CD4-positive, alpha-beta T cell treated with Interleukin-10 for 1 hour (primary cell): ENCODE measurements around the gene PDCD1.
"Not testable (repeated sequence)": the region's sequence is repeated elsewhere in the genome, so short reads cannot be mapped to it uniquely, and the experiment has no call there.

Experiments
- DNase-seq: peaks from one replicate; pipeline ENCODE4 v3.0.0-alpha.2; 2020

PDCD1 gene

DNA sequence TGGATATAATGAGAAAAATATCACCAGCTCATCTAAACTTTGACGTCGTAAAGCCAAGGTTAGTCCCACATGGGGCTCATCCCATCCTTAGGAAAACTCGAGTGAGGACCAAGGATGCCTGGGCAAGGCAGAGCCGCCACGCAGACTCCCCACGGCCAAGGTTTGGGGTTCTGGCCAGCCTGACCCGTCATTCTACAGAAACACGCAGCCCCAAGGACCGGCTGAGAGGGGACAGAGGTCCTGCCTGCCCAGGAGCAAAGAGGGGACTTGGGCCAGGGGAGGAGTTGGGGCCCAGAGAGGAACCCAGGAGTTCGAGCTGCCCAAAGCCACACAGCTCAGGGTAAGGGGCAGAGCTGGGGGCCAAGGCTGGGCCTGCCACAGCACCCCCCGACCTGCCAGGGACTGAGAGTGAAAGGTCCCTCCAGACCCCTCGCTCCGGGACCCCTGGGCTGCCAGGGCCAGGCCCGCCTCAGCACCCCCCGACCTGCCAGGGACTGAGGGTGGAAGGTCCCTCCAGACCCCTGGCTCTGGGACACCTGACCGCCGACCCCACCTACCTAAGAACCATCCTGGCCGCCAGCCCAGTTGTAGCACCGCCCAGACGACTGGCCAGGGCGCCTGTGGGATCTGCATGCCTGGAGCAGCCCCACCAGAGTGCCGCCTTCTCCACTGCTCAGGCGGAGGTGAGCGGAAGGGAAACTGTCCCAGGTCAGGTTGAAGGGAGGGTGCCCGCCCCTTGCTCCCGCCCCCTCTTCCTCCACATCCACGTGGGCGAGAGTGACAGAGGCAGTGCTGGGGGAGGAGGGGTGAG is at the start of gene PDCD1:
TSS of gene PDCD1 (minus strand) at position 689 of the 811 bp plus-strand sequence. CDS start at position 633, 56 bp downstream.
- peak; percentile 74 for DNase-seq

DNA sequence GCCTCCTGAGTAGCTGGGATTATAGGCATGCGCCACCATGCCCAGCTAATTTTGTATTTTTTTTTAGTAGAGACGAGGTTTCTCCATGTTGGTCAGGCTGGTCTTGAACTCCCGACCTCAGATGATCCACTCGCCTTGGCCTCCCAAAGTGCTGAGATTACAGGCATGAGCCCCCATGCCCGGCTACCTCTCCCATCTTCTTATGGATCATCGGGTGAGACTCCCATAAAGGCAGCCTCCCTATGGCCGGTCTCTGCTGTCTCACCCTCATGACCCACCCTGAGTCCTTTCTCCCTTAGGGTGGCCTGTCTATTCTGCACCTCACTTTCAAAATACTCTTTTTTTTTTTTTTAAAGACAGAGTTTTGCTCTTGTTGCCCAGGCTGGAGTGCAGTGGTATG is 49.1 kb upstream of the PDCD1 start:
- DNase-seq: not testable (repeated sequence)

DNA sequence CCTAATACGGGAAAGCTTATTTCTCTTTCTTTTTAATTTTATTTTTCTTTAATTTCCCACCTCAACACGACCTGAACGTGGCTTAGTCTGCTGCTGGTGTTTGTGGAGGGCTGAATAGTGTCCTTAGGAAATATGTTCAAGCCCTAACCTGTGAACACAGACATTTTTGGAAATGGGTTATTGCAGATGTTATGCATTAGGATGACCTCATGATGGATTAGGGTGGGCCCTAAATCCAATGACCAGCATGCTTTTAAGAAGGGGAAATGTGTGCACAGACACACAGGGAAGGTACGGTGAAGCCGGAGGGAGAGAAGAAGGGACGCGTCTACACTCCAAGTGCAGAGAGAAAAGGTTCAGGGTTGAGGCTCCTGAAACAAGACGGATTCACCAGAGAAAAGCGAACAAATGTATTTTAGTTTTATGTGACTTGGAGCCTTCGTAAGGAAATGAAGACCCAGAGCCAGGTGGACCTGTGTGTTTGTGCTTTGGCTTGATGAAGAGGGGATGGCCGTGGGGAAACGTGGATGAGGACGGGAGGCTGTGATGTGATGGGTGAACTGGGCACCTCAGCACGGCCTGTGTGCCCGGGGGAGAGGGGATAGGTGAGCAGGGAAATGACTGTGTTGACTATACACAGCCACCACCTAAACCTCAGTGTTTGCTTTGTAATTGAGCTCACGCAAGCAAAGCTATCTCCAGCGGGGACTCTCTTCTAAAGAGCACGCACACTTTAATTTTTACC is 48.3 kb upstream of the PDCD1 start:
- no peak for DNase-seq

DNA sequence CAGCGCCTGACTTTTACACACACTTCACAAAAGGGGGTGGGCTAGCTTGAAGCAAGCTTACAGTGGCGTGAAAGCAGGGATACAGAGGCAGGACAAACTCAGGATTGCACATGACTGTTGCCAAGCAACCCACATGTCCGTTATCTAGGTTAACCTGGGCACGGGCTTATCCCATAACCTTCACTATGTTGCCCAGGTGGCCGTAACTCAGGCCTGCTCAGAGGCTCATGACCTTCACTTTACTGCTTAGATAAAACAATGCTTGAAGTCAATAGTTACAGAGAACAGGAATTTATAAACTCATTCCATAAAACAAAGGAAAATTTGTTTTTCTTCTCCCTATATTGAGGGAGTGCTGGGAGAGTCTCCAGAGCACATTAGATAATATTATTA is 47.7 kb upstream of the PDCD1 start:
- DNase-seq: not testable (repeated sequence)

DNA sequence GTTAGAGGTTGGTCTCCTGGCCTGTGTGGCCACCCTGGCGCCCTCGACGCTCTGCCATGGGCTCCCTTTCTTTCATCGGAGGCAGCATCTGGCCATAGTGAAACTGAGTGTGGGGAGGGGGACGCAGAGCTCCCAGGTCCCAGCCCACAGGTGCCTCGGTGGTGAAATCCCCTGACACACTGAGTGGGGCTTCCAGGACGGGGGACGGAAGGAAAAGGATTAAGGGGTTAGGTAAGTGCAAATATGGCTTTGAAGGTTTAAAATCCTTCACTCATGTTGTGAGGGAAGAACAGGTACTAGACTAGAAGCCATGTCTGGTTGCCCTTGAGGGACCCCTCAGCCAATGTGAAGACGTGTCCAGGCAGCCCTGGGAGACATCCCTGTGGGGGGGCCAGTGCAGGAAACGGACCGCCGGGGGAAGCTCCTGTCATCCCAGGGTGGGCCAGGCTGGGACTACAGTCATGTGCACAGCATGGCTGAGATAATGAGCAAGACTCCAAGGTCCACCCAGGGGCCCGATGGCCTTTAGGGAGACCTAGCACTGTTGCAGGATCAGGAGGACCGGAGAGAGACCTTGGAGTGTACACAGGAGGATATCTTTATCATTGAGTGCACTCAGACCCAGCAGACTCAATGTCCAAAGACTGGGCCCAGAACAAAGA is 47.2 kb upstream of the PDCD1 start:
- no peak for DNase-seq

DNA sequence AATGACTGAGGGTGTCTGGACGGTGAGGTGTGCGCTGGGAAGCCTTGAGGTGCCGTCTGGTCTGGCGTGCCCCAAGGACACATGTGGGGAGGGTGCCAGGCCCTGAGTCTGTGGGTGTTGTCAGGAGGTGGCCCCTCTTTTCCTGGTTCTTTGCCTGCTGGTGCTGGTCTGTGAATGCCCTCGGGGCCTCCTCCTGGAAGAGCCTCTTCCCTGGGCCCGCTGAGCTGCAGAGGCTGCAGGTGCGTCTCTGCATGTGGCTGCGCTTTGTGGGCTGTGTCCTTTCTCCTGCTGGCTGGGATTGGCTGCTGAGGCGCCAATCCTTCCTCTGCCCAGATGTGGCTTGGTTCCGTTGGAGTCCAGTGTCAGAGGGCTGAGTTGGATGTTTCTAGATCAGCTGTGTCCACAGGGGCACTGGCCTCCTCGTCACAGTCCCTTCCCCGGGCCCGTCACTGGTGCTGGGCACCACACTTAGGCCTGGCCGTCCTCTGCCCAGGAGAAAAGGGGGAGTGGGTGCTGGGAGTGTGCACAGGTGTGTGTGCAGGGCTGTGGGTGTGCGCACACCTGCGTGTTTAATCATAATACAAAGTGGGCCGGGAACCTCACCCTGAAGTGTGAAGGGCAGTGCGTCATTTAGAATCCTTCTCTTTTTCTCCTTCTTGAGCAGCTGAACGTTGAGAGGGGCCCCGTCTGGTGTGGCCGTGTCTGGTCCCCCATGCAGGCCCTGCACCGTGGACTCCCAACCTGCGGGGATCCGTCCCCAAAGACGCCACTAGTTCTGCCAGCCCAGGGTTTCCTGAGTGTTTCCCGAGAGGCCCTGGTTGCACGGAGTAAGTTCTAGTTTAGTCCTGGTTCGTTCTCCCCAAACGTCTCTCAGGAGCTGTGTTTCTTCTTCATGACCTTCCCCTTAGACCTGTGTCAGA is 46.4 kb upstream of the PDCD1 start:
- no peak for DNase-seq

DNA sequence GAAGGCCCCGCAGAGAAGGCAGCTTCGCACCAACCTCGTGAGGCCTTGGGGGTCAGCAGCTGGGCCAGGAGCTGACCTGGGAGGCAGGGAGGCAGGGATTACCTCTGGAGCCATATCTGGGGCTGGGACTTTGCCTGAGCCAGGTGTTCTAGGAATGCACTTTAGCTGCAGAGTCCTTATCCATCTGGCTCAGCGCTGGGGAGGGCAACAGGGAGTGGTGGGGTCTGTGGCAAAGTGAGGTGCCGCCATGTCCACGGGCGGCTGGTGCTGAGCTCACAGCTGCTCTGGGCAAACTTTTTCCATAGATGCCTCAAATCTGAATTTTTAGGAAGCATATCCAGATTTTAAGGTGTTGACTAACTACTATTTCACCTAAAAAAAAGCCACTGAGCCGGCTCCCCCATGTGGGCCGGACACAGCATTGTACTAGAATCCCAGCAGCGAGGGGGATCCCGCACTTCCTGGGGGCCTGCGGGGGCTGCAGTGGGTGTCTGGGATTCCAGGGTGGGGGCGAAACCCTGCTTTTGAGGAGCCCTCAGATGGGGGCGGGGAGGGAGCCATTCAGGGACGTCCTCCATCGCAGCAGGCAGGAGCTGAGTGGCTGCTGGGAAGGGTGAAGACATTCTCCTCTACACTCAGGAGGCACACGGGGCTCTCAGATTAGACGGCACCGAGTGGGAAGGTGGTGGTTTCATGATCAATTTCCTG is 45.5 kb upstream of the PDCD1 start:
- no peak for DNase-seq

DNA sequence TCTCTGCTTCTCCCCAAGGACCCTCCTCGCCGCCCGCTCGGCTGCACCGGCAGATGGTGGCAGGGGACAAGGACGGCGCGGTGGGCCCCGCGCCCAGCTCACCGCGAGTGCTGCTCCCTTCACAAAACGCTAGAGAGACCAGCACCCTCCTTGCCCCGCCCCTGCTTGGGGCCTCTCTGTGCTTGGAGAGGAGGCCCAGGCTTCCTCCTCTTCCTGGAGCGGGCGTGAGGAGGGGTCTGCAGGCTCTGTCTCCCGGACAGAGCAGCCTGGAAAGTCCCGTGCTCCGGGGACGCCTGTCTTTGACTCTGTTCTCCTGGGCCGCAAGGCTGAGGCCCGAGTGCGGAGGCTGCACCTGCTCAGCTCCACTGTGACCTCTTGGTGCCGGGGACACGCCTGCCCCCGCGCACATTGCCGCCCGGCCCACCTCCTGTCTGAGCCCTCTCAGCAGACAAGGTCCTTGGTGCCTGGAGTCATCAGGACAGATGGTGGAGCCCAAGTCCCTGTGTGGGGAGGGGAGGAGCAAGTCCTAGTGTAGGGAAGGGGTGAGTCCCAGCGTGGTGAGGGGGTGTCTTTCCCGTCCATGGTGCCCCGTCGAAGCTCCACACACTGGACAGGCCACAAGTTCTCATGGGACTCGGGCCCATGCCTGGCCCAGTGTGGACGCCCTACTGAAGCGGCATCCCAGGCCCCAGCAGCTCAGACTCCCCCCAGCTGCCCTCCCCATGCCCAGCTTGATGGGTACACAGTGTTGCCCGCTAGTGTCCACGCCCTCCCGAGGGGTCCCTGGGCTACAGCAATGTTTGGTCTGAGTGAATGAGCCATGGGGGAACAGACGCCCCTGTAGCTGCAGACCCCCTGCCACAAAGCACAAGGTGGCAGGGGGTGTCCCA is 44.7 kb upstream of the PDCD1 start:
- DNase-seq: no peak

DNA sequence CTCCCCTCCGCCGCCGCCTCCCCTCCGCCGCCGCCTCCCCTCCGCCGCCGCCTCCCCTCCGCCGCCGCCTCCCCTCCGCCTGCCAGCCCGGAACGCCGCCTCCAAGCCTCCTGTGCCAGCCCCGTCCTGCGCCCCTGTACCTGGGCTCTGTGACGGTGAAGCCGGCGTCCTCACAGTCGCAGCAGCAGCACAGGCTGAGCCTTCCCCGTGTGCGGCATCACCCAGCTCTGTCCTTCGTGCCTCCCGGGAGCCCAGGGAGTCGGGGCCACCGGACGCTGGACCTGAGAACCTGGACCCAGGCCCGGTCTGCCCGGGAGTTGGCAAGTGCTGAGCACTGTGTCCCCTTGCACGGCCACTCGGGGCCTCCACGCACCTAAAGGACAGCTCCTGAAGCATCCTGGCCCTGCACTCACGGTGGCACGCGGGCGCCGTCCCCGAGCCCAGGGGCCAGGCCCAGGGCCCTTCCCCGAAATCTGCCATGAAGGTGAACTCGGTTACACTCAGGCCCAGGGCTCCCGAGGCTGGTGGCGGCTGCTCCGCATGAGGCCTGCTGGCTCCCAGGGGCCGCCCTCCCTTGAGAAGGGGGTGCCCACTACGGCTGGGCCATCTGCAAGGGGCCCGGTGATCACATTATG is 43.8 kb upstream of the PDCD1 start:
- DNase-seq: no peak

DNA sequence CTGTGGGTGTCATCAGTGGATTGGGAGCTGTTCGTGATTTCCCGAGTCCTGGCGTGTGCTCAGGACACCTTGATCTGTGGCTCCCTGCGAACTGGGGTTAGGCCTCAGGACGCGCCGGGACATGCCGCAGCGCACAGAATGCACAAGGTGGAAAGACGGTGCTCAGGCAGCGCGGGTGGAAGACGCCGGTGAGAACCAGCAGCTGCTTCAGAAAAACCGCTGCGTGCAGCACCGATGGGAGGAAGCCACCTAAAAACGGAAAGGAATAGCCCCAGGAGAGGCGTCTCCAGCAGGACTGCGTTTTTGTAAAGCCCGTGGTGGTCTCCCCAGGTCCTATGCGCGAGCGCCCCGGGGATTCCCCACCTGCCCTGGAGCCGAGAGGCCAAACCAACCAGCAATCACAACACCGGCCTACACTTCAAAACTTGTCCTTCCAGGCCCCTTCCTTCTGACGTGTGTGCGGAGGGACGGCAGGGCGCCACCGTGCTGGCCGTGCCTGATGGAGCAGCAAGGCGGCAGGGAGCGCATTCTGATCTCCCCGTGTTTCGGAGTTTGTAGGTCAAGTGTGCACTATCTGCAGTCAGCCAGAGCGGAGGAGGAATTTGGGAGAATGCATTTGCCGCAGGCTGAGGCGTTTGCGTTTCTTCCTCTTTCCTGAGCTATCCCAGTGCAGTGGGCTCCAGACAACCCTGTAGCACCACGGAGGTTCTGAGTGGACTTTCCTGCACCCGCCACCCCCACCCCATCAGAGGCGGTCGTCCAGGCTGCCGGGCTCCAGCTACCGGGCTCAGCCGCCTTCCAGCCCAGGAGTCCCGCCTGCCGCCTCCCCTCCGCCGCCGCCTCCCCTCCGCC is 43.0 kb upstream of the PDCD1 start:
- no peak for DNase-seq

DNA sequence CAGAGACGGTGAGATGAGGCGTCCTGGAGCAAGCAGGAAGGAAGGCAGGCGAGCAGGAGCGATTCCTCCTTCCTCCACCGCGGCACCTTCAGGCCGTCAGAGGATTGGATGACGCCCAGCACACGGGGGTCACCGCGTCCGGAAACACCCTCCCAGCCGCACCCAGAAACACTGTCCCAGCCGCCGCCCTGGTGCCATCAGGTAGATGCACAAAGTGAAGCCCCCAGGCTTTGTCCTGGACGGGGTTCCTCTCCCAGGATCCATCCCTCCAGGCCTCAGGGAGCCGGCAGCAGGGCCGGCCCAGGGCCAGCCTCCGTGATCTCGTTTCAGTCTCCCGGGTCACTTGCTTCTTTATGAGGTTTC is 42.3 kb upstream of the PDCD1 start:
- no peak for DNase-seq

DNA sequence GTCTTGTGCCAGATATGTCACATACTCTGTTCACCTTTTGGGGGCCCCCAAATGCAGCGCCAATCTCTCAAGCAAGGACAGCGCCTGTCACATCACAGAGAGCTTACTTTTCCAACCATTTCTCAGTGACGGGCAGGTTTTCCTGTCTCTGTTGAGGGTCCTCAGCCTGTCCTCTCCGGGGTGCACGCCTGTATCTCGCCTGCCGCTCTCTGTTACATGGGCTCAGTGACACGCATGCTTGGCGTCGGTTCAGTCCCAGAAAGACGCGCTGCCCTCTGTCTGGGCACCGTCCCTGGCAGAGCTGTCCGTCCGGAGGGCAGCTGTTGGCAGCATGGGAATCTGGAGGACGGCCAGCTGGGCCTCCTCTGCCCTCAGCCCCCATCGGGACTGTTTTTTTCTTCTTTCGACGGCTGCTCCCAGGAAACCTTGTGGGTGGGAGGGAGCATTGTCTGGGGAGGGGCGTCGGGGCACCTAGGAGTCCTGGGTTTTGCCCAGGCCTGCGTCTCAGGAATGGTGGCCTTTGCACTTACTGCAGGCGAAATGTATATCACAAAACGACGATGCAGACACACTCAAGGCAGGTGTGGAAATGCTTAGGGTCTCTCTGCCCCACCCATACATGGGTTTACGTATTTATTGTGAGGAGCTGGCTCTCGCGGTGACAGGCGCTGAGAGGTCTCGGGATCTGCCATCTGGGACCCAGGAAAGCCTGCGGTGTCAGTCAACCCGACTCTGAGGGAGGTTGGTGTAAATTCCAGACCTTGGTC is 41.7 kb upstream of the PDCD1 start:
- DNase-seq: no peak

DNA sequence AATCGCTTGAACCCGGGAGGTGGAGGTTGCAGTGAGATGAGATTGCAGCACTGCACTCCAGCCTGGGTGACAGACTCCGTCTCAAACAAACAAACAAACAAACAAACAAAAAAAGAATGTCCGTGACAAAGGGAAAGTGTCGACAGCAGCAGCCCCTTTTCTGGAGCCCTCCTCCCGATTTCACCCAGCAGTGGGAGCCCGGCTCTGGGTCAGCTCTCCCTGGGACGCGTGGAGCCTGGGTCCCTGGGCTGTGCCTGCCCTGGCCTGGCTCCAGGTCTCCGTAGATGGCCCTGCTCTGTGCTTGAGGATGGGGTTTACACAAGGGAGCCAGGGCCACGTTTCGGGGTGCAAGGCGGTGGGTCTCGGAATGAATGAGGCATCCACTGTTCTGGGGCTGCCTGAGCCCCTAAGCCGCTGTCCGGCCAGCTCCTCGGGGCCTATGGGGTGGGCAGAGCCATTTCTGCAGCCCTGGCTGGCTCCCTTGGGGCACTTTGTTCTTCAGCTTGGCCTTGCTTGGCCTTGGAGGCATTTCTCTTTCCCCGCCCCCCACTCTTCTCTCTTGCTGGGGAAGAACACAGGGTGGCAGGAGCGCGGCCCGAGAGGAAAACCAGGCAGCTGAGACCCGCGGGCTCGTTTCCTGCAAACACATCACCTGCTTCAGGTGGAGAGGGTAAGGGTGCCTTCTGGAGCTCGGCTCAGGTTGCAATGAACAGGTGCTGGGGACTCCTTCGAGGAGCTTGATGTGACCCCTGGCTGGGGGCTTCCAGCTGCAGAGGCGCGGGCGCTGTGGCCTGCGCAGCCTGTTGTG is 40.0 kb upstream of the PDCD1 start:
- DNase-seq: no peak

DNA sequence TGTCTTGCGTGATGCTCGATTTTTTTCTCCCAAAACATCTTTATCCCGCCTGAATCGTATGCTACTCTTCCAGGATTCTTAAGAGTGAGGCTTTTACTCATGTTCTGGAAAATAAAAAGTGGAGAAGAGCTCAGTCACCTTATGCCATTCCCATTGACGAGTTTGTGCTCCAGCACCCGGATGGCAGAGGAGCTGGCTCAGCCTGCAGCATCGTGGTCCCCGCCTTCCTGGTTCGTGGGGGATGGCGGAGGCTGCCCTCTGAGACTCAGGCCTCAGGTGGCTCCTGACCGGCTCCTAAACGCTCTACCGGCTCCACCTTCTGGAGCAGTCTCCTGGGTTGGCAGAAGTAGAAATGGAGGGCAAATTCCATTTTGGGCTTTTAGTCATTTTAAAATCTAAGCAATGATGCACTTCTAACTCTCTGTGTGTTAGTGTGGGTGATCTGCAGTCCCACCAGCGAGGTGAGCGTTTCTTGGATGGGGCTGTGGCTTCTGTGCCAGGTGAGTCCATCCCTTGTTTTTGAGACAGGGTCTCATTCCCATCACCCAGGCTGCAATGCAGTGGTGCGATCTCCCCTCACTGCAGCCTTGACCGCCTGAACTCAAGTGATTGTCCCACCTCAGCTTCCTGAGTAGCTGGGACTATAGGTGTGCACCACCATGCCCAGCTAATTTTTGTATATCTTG is 38.7 kb upstream of the PDCD1 start:
- no peak for DNase-seq

DNA sequence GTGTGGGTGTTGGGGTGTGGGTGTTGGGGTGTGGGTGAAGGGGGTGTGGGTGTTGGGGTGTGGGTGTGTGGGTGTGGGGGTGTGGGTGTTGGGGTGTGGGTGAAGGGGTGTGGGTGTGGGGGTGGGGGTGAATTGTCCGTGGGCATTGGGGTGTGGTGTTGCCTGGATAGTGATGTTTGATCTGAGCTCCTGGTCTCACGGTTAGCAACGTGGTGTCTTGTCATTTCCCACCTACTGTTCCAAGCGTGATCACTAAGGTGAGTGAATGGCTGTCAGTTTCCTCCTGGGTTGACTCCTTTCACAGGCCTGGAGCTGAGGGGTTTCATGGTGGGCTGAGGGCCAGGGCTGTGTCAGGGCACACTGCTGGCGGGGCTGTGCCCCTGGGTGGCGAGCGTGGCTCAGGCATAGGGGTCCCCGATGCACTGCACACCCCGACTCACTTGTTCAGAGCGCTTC is 38.1 kb upstream of the PDCD1 start:
- DNase-seq: no peak

DNA sequence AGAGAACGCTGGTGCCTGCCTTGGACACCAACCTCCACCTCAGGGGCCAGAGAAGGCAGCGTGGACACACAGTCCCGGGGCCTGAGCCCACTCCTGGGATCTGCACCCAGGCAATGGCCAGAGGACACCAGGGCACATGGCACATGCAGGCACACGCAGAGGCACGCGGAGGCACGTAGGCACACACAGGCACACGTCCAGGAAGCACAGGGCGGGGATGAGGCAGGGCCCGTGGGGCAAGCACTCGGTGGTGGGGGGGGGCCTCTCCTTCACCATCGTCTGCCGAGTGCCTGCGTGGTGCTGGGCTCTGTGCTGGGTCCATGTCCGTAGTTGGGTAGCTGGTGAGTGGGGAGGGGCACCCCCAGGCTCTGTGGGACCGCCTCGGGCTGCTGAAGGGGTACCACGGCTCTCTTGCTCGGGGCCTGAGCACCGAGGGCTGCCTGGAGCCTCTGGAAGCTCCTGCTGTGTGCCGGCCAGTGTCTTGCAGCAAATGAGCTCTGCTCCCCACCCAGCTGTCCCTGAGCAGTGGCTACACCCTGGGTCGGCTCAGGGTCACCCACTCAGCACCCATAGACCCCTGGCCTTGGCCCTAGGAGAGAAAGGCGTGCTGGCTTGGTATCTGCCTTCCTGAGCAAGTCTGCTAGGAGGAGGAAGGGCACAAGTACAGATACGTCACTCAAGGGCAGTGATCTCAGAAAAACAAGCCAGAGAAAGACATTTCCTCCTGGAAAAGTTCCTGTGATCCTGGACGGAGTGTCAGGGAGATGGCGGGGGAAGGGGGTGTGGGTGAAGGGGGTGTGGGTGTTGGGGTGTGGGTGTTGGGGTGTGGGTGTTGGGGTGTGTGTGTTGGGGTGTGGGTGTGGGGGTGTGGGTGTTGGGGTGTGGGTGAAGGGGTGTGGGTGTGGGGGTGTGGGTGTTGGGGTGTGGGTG is 37.3 kb upstream of the PDCD1 start:
- peak; percentile 46 for DNase-seq
